Fibroblast of skin of abdomen (primary cell): ENCODE results near the gene C20orf144. TPM values are rescaled to one million over a fixed set of nuclear protein-coding genes. Genes with fewer than 3 reads are reported as not detected.
"Not testable (repeated sequence)": the region's sequence is repeated elsewhere in the genome, so short reads cannot be mapped to it uniquely, and the experiment has no call there.

Experiments used
- DNase-seq: peaks from one replicate; pipeline ENCODE4 v3.0.0-alpha.2; 2013
- polyA plus RNA-seq, 2 experiments: library from polyadenylated mRNA; unstranded; fragments of 120-200 nt; gene quantifications; one replicate each; pipeline ENCODE4 v1.2.1, GENCODE V29; 2013; ENCODE audit not compliant: insufficient read length in 2 of 2

C20orf144 gene
- 0.21 TPM for polyA plus RNA-seq (2013, experiment 1 of 2; ENCODE audit: insufficient read length)
- 0.21 TPM for polyA plus RNA-seq (2013, experiment 2 of 2; ENCODE audit: insufficient read length)

GRCh38 chr20:33662172-33662571 lies at the start of gene C20orf144:
TSS of gene C20orf144 (plus strand) at chr20:33662327. CDS start at chr20:33662346, 19 bp downstream.
- DNase-seq, result no peak

- no peak for DNase-seq
Measured at GRCh38 chr20:33621717-33622400, 40.3 kb upstream of the C20orf144 start.

GRCh38 chr20:33622705-33623365 lies 39.3 kb upstream of the C20orf144 start:
- no peak for DNase-seq

GRCh38 chr20:33624399-33624798 lies 37.7 kb upstream of the C20orf144 start:
- no peak for DNase-seq

GRCh38 chr20:33626190-33626589 lies 35.9 kb upstream of the C20orf144 start:
- DNase-seq, result no peak

- no peak for DNase-seq
Measured at GRCh38 chr20:33627577-33628216, 34.4 kb upstream of the C20orf144 start.

- DNase-seq, result no peak
Measured at GRCh38 chr20:33629533-33629932, 32.6 kb upstream of the C20orf144 start.

- no peak for DNase-seq
Measured at GRCh38 chr20:33629979-33630378, 32.1 kb upstream of the C20orf144 start.

- DNase-seq, result no peak
Measured at GRCh38 chr20:33630507-33630906, 31.6 kb upstream of the C20orf144 start.

GRCh38 chr20:33631910-33632309 lies 30.2 kb upstream of the C20orf144 start:
- not testable (repeated sequence) for DNase-seq

GRCh38 chr20:33635341-33635740 lies 26.8 kb upstream of the C20orf144 start:
- DNase-seq, result no peak

- no peak for DNase-seq
Measured at GRCh38 chr20:33636776-33637175, 25.4 kb upstream of the C20orf144 start.

GRCh38 chr20:33640287-33640686 lies 21.8 kb upstream of the C20orf144 start:
- no peak for DNase-seq

GRCh38 chr20:33644313-33645071 lies 17.6 kb upstream of the C20orf144 start:
- no peak for DNase-seq

GRCh38 chr20:33645072-33645358 lies 17.1 kb upstream of the C20orf144 start:
- DNase-seq, result no peak

- no peak for DNase-seq
Measured at GRCh38 chr20:33645396-33645795, 16.7 kb upstream of the C20orf144 start.

GRCh38 chr20:33646191-33646590 lies 15.9 kb upstream of the C20orf144 start:
- no peak for DNase-seq

GRCh38 chr20:33646959-33647602 lies 15.0 kb upstream of the C20orf144 start:
- not testable (repeated sequence) for DNase-seq

- DNase-seq, result no peak
Measured at GRCh38 chr20:33647603-33648395, 14.3 kb upstream of the C20orf144 start.

- no peak for DNase-seq
Measured at GRCh38 chr20:33648396-33649004, 13.6 kb upstream of the C20orf144 start.

GRCh38 chr20:33649201-33649681 lies 12.9 kb upstream of the C20orf144 start:
- DNase-seq, result no peak
